Tibial nerve (tissue), 4 donors: ENCODE data around the gene AIDA. TPM values are rescaled to one million over a fixed set of nuclear protein-coding genes. Genes with fewer than 3 reads are reported as not detected.
A peak's percentile ranks its signal among the peaks of the same experiment; 100 is the strongest.

Source experiments
- DNase-seq, 2 donors: peaks; one replicate each; pipeline ENCODE4 v3.0.0-alpha.2; 2019; ENCODE audit warnings: low spot score in 2 of 2
- H3K27ac ChIP-seq, 4 donors: fragments of 200-600 bp; sonication (generic) in 3 of 4; one replicate each; pipeline ENCODE4 v1.5.1; 2017 to 2019; ENCODE audit warnings: mild to moderate bottlenecking in 1 of 4
- H3K27me3 ChIP-seq, 2 donors: fragments of 200-600 bp; sonication (generic) in 1 of 2; one replicate each; pipeline versions ENCODE4 v1.5.1 to v1.6.0; 2017 to 2019
- H3K36me3 ChIP-seq, 3 donors: fragments of 200-600 bp; sonication (generic); one replicate each; pipeline ENCODE4 v1.5.1; 2018 to 2019
- H3K4me1 ChIP-seq, 4 donors: fragments of 200-600 bp; sonication (generic) in 3 of 4; one replicate each; pipeline ENCODE4 v1.5.1; 2017 to 2019
- H3K4me3 ChIP-seq, 4 donors: fragments of 200-600 bp; sonication (generic) in 3 of 4; one replicate each; pipeline ENCODE4 v1.5.1; 2017 to 2019; ENCODE audit warnings: mild to moderate bottlenecking in 1 of 4, moderate library complexity in 1 of 4
- H3K9me3 ChIP-seq, 4 donors: fragments of 200-600 bp; sonication (generic) in 3 of 4; one replicate each; pipeline ENCODE4 v1.5.1; 2017 to 2019
- CTCF ChIP-seq, 5 experiments: fragments of 200-600 bp in 3 of 5; fragments of 450-650 bp in 2 of 5; sonication (generic) in 3 of 5; IDR thresholded peaks; one replicate each; pipeline ENCODE4 v1.5.1; 2016 to 2019; ENCODE audit warnings: antibody characterized with exemption in 5 of 5, mild to moderate bottlenecking in 3 of 5, moderate library complexity in 2 of 5
- EP300 ChIP-seq, 2 donors: sonication (generic); formaldehyde crosslinking; IDR thresholded peaks; one replicate each; pipeline ENCODE4 v1.6.1; 2017; ENCODE audit warnings: antibody characterized with exemption in 2 of 2, mild to moderate bottlenecking in 1 of 2
- POLR2A ChIP-seq, 2 donors: fragments of 450-650 bp; IDR thresholded peaks; one replicate each; pipeline ENCODE4 v1.6.1; 2017; ENCODE audit warnings: antibody characterized with exemption in 2 of 2, mild to moderate bottlenecking in 2 of 2, moderate library complexity in 2 of 2
- WGBS, 2 donors: methylation state at CpG; one replicate each; pipeline ENCODE4 v1.1.5; 2018; 5-methylcytosine and 5-hydroxymethylcytosine counted together
- total RNA-seq, 4 donors: library from RNA; depleted of rRNA; stranded (reverse); fragments of >200 nt; gene quantifications; one replicate each; pipeline ENCODE4 v1.1.0, GENCODE V29; 2016

AIDA gene
- total RNA-seq, 4 donors from 2014 or later = 67.8 to 90.2 (median 70.1) TPM

GRCh38 chr1:222629921-222630535 is 82.3 kb downstream of the AIDA start:
- 89 to 91% methylated on average over 7 of the region's 7 CpGs for WGBS, 2 donors
- no peak overlapping the region for H3K27ac ChIP-seq
- H3K27me3 ChIP-seq = no peaks in the 10 kb centered on the region
- no peaks in the 10 kb centered on the region for H3K9me3 ChIP-seq
- TF ChIP-seq POLR2A (IDR thresholded peaks at IDR 0.05) (no peak), EP300 (IDR thresholded peaks at IDR 0.05) (no peak), CTCF (IDR thresholded peaks at IDR 0.05) (no peak)
- peaks cover 0 to 3% (median 0%) of the 10 kb centered on the region in 4 donors for H3K4me1 ChIP-seq
- no peak overlapping the region for H3K4me3 ChIP-seq
- peaks cover 0 to 95% (median 14%) of the 10 kb centered on the region in 3 donors for H3K36me3 ChIP-seq
- DNase-seq = no peak

DNA sequence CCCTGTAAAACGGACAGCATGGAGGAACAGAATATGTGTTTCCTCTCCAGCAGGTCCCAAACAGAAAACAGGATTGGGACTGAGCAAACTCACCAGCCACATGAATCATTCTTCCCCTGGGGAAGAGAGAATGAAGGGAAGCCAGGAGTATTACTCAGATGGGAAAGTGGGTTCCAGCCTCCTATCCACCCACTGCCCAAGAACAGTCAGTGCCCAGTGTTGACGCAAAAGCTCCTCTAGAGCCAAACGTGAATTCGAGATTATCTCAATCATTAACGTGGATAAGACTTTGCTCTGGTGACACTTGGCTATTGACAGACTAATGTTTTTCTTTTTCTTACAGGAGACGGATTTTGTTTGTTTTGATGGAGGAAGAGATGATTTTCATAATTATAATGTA is 85.1 kb downstream of the AIDA start:
- 79 to 82% methylated on average over 6 of the region's 6 CpGs for WGBS, 2 donors
- Histone ChIP-seq H3K27me3 (no peaks in the 10 kb centered on the region), H3K4me3 (no peak overlapping the region), H3K4me1 (no peaks in the 10 kb centered on the region), H3K9me3 (no peaks in the 10 kb centered on the region), H3K27ac (no peak overlapping the region), H3K36me3 (peaks cover 0 to 97% (median 9%) of the 10 kb centered on the region in 3 donors)
- TF ChIP-seq EP300 (IDR thresholded peaks at IDR 0.05) (peak in 1 of 2 donors; percentile 10), POLR2A (IDR thresholded peaks at IDR 0.05) (no peak)
- DNase-seq = peak in 1 of 2 donors; percentile 14

GRCh38 chr1:222624214-222624613 is 88.1 kb downstream of the AIDA start:
- Histone ChIP-seq H3K27me3 (no peaks in the 10 kb centered on the region), H3K9me3 (no peaks in the 10 kb centered on the region), H3K4me1 (peaks cover 0 to 16% (median 3%) of the 10 kb centered on the region in 4 donors), H3K36me3 (peaks cover 0 to 73% (median 9%) of the 10 kb centered on the region in 3 donors), H3K4me3 (no peak overlapping the region), H3K27ac (no peak overlapping the region)
- 93 to 94% methylated on average over 7 of the region's 7 CpGs for WGBS, 2 donors
- DNase-seq = no peak
- TF ChIP-seq POLR2A (IDR thresholded peaks at IDR 0.05) (no peak), EP300 (IDR thresholded peaks at IDR 0.05) (no peak), CTCF (IDR thresholded peaks at IDR 0.05) (no peak)

DNA sequence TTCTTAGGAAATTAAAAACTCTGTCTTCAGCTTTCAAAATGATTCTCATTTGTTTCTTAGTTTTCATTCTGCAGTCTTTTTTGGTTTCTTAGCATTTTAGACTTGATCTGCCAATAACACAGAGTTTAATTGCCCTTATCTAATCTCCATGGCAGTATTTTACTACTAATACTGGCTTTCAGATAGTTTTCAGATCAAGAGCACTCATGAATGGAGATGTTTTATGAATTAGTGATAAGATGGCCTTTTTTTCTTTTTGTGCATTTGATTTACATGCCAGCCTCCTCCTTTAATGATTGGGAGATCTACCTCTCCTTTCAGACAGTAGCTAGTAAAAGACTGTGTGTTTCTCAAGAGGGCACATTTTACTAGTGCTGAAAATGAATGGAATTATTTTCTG is 88.8 kb downstream of the AIDA start:
- DNase-seq = no peak
- no peaks in the 10 kb centered on the region for H3K27me3 ChIP-seq
- no peak overlapping the region for H3K27ac ChIP-seq
- peaks cover 0 to 65% (median 7%) of the 10 kb centered on the region in 3 donors for H3K36me3 ChIP-seq
- no peak for TF ChIP-seq EP300 (IDR thresholded peaks at IDR 0.05)
- TF ChIP-seq CTCF (IDR thresholded peaks at IDR 0.05) = no peak
- no peak for TF ChIP-seq POLR2A (IDR thresholded peaks at IDR 0.05)
- no peak overlapping the region for H3K4me3 ChIP-seq
- H3K4me1 ChIP-seq = peaks cover 0 to 21% (median 4%) of the 10 kb centered on the region in 4 donors
- no peaks in the 10 kb centered on the region for H3K9me3 ChIP-seq

DNA sequence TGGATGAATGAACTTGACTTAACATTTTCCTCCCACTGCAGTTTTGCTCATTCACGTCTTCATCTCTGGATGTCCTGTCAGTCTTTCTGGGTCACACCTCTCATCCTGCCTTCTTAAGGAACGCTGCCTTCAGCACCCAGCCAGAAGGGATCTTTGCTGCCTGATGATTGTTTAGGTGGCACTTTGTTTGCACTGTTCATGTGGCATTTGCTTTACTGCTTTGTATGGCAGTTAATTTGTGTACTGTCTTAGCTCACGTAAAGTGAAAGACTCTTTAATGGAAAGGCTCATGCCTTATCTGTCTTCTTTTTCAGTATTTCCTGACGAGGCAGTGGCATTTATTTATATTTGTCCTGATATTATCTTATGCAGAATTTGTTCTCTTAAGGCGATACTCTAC is 89.5 kb downstream of the AIDA start:
- peaks cover 0 to 58% (median 3%) of the 10 kb centered on the region in 3 donors for H3K36me3 ChIP-seq
- peaks cover 0 to 21% (median 4%) of the 10 kb centered on the region in 4 donors for H3K4me1 ChIP-seq
- TF ChIP-seq POLR2A (IDR thresholded peaks at IDR 0.05) (no peak), CTCF (IDR thresholded peaks at IDR 0.05) (no peak), EP300 (IDR thresholded peaks at IDR 0.05) (no peak)
- no peak overlapping the region for H3K27ac ChIP-seq
- no peak for DNase-seq
- no peaks in the 10 kb centered on the region for H3K9me3 ChIP-seq
- 89 to 90% methylated on average over 5 of the region's 5 CpGs for WGBS, 2 donors
- no peak overlapping the region for H3K4me3 ChIP-seq
- no peaks in the 10 kb centered on the region for H3K27me3 ChIP-seq
